Activated T-cell treated with anti-CD3 and anti-CD28 coated beads, Interleukin-2, amount 50 U/mL, for 4 hours (primary cell): Measurements from ENCODE around the gene C2orf49. TPM values are rescaled to one million over a fixed set of nuclear protein-coding genes. Genes with fewer than 3 reads are reported as not detected.

Experiments
- ATAC-seq, 2 donors: fragments of 200-7000 bp; cut with Tn5 transposase; one replicate each; pipeline ENCODE4 v1.10.0; 2021
- DNase-seq: peaks from one replicate; pipeline ENCODE4 v3.0.0-alpha.2; 2020
- H3K27me3 Mint-ChIP-seq: one replicate; pipeline ENCODE4 v1.8.0; 2021; ENCODE audit warnings: low read depth, mixed read lengths
- H3K36me3 Mint-ChIP-seq: one replicate; pipeline ENCODE4 v1.8.0; 2022; ENCODE audit warnings: mixed read lengths; ENCODE audit not compliant: insufficient read depth
- H3K4me1 Mint-ChIP-seq: one replicate; pipeline ENCODE4 v1.8.0; 2021; ENCODE audit warnings: low read depth, mixed read lengths
- H3K4me3 Mint-ChIP-seq: one replicate; pipeline ENCODE4 v1.8.0; 2021; ENCODE audit warnings: mild to moderate bottlenecking, moderate library complexity, mixed read lengths
- H3K9me3 Mint-ChIP-seq: one replicate; pipeline ENCODE4 v1.8.0; 2021; ENCODE audit warnings: mixed read lengths
- total RNA-seq, 3 donors: library from RNA; stranded (reverse); gene quantifications; one replicate each; pipeline ENCODE4 v1.2.1, GENCODE V29; 2021

C2orf49 gene
- total RNA-seq, 3 donors from 2014 or later, result 16.2 to 18.8 (median 18.1) TPM

DNA sequence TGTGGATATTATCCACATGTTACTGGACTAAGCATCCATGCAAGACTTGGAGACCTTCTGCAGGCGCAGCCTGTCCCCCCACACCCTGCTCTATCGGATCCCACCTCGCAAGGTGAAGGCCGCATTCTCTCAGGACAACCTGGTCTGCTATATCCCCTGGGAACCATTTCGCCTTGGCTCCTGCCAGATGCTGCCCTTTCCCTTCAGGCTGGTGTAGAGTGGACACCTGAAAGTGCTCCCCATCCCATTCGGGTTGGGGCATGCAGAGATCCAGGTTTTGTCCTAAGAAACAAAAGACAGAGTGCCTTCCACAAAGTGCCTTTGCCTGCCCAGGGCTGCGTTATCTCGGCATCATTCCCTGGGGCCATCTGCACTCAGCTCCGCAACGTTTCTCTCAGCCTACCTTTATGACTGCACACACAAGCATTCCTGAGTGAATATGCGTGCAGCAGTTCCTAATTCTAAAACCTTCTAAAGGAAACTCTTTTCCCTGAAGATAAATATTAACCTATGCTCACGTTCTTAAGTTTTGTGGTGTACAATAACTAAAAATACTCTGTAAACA, 41.0 kb downstream of the C2orf49 start:
- H3K9me3 Mint-ChIP-seq, result no peaks in the 10 kb centered on the region
- H3K4me3 Mint-ChIP-seq, result no peak overlapping the region
- no peak for DNase-seq
- ATAC-seq, result no peak
- H3K36me3 Mint-ChIP-seq, result no peaks in the 10 kb centered on the region
- H3K4me1 Mint-ChIP-seq, result peaks cover 12% of the 10 kb centered on the region
- no peaks in the 10 kb centered on the region for H3K27me3 Mint-ChIP-seq

DNA sequence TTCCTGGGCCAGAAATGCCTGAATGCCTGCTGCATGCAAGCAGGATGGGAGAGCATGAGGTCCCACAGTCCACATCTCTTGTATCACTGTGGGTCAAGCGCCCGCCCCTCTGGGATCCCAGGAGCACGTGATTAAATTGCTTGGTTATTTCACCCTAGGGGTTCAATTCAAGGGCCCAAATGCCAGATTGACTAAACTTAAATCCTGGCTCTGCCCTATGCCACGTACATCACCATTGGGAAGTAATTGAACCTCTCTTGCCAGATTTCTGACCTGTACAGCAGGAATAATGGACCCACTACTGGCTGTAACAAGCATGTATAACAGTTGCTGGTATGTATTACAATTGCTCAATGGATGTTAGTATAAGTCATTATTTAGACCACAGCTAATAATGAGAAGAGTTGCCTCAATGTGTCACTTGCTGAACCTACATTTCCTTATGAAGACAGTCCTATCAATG, 41.6 kb downstream of the C2orf49 start:
- H3K36me3 Mint-ChIP-seq, result no peaks in the 10 kb centered on the region
- H3K27me3 Mint-ChIP-seq, result no peaks in the 10 kb centered on the region

DNA sequence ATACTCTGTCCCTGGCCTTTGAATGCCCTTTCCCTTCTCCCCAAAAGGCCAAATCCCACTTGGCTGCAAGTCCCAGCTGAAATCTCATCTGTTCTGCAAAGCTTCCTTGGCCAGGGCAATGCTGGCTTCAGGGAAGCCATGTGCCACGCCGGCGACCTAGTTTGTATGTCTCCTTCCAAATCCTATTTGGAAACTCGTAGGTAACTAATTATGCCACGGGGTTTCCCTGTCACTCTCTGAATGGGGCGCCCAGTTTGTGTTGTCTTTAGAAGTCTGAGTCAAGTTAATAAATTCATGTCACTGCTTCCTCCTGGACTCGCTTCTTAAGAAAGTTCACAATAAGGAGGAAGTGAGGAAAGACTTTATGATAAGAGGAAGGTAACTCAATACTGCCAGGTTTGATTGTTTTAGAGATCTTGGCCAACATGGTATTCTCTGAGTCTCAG, 42.4 kb downstream of the C2orf49 start:
- H3K36me3 Mint-ChIP-seq, result no peaks in the 10 kb centered on the region
- H3K27me3 Mint-ChIP-seq, result no peaks in the 10 kb centered on the region
- DNase-seq, result no peak
- ATAC-seq, result no peak
- H3K9me3 Mint-ChIP-seq, result no peaks in the 10 kb centered on the region
- peaks cover 2% of the 10 kb centered on the region for H3K4me1 Mint-ChIP-seq
- H3K4me3 Mint-ChIP-seq, result no peak overlapping the region

More for the DNA sequence above, 41.6 kb downstream of the C2orf49 start:
- Mint-ChIP-seq H3K9me3 (no peaks in the 10 kb centered on the region), H3K4me1 (peaks cover 6% of the 10 kb centered on the region), H3K4me3 (no peak overlapping the region)
- DNase-seq (no peak), ATAC-seq (no peak)

DNA sequence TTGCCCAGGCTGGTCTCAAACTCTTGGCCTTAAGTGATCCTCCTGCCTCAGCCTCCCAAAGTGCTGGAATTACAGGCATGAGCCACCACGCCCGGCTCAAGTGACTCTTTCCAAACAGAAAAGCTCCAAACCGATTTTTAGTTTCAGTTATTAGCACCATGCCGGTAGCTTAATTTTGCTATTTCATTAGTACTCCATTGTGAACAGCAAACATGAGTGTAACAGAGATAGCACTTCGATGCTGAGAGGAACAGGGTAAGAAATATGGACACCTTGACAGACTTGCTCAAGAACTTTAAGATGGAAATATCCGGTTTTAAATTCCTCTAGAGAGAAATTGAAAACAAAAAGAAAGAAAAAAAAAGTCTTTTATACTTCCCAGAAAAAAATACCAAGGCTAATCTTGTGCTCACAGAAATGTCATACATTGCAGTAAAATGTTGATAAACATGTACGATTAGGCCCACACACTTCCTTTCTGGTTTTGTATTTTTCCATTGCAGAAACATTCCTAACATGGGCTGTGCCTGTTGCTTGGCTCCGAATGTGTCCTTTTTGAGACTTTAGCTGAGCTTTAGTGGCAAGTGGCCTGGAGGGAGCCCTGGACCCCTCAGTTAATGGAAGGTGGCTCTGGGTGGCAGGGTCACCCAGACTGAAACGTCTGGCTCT, 43.2 kb downstream of the C2orf49 start:
- no peak for ATAC-seq
- Mint-ChIP-seq H3K27me3 (no peaks in the 10 kb centered on the region), H3K4me3 (no peak overlapping the region), H3K9me3 (no peaks in the 10 kb centered on the region), H3K4me1 (peaks cover 2% of the 10 kb centered on the region), H3K36me3 (no peaks in the 10 kb centered on the region)
- no peak for DNase-seq

DNA sequence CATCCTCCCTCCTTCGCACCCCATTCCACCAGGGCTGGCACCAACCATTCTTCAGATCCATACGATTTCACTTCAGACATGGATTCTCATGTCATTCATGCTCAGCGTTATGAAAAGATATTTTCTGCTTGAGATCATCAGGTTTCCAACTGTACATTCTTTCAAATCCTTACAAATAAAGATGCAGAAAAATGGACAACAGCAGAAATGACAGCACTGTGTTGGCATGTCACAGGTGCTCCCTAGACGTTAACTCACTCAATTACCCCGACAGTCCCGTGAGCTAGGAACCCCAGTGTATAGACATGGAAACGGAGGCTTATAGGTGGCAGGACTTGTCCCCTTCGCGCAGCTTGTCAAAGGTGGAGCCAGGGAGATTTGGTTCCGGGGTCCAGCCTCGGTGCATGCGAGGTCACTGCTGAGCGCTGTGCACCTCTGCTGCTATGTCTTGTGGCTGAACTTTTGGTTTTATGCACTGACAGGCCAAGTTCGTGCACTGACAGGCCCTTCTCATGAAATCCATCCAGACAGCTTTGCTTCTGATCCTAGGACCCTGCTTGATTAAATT, 43.8 kb downstream of the C2orf49 start:
- H3K36me3 Mint-ChIP-seq, result peaks cover 3% of the 10 kb centered on the region

DNA sequence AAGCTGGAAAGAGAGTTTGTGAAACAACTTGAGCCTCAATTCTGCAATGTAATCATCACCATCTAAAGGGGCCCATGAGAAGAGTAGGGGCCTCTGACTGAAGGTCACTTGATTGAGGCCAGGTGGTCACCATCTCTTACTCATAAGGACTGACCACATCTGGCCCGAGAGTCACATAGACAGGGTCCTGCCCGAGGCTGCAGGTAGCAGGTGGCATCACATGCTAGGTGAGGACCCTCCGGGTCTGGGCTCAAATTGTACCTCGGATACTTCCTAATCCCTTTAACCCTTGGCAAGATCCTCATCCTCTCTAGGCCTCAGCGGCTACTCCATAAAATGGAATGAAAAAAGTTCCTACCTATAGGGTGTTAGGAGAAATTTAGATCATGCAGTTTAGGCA, 44.8 kb downstream of the C2orf49 start:
- DNase-seq, result no peak
- Mint-ChIP-seq H3K4me1 (peaks cover 2% of the 10 kb centered on the region), H3K9me3 (no peaks in the 10 kb centered on the region), H3K27me3 (no peaks in the 10 kb centered on the region), H3K4me3 (no peak overlapping the region), H3K36me3 (peaks cover 3% of the 10 kb centered on the region)
- ATAC-seq, result no peak

More for the DNA sequence above, 43.8 kb downstream of the C2orf49 start:
- peaks cover 2% of the 10 kb centered on the region for H3K4me1 Mint-ChIP-seq
- no peak overlapping the region for H3K4me3 Mint-ChIP-seq
- H3K9me3 Mint-ChIP-seq, result no peaks in the 10 kb centered on the region
- ATAC-seq, result no peak
- H3K27me3 Mint-ChIP-seq, result no peaks in the 10 kb centered on the region
- no peak for DNase-seq

DNA sequence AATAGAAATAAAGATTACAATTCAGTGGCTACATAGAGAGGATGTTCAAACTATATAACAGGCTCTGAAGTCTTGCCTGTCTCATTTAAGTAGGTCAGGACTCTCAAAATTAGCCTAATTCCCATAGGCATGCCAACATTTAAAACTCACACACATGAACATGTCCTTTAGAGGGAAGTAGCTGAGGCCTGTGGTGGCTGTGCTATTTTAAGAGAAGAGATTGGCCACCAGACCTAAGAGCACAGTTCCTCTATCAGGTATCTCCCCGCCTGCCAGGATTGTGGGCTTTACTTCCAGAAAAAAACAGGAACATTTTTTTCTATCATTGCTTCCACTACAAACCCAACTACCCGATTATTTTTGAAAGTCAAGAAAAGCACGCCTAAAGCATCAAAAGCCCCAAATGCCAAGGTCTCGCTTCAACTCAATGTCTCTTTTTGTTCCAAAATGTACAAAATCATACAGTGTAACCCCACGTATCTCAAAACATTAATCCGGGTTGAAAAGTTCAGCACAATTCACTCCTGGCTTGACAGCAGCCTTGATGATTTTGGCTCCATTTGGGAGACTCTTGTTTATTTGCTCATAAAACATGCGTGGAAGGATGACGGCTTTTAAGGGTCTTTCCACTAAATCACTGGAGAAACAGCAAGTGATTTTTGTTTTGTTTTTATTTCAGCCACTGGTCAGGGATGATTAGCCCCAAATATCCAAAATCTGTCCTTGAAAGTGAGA, 46.3 kb downstream of the C2orf49 start:
- no peaks in the 10 kb centered on the region for H3K9me3 Mint-ChIP-seq
- no peak overlapping the region for H3K4me3 Mint-ChIP-seq
- peaks cover 2% of the 10 kb centered on the region for H3K4me1 Mint-ChIP-seq
- no peak for DNase-seq
- H3K27me3 Mint-ChIP-seq, result no peaks in the 10 kb centered on the region
- H3K36me3 Mint-ChIP-seq, result peaks cover 3% of the 10 kb centered on the region
- no peak for ATAC-seq

DNA sequence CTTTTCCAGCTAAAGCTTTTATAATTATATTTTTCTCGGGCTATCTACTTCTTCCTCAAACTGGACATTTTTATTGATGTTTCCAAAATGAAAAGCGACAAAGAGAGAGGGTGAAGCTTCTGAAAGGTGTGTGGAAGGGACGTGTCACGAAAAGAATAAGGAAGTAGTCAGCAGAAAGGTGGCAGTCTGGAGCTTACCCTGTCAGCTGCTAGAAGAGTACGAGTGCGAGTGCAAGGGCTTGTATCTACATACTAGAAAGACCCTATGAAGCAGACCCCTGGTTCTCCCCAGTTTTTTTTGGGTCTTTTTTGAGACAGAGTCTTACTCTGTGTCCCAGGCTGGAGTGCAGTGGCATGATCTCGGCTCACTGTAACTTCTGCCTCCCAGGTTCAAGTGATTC, 46.9 kb downstream of the C2orf49 start:
- peaks cover 3% of the 10 kb centered on the region for H3K36me3 Mint-ChIP-seq

DNA sequence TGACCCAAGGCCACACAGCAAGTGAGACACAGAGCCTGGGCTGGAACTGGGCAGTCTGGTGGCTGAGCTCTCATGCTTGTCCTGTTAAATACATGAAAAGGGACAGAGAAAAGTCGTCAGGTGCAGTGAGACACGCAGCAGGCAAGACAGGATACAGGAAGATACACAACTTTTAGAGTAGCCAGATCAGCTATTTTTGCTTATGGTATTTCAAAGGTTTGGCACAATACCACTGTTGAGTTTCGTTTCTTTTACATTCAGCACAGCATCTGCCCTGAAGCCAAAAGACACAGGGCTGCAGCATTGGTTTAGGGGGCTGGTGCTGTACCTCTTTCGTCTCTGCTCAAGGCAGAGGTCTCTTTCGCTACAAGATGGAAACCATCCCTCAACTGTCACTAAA, 47.5 kb downstream of the C2orf49 start:
- no peaks in the 10 kb centered on the region for H3K9me3 Mint-ChIP-seq
- H3K4me1 Mint-ChIP-seq, result peaks cover 2% of the 10 kb centered on the region
- no peak for ATAC-seq
- no peaks in the 10 kb centered on the region for H3K27me3 Mint-ChIP-seq
- H3K36me3 Mint-ChIP-seq, result peaks cover 3% of the 10 kb centered on the region
- H3K4me3 Mint-ChIP-seq, result no peak overlapping the region
- no peak for DNase-seq

More for the DNA sequence above, 46.9 kb downstream of the C2orf49 start:
- Mint-ChIP-seq H3K4me1 (peaks cover 2% of the 10 kb centered on the region), H3K4me3 (no peak overlapping the region), H3K27me3 (no peaks in the 10 kb centered on the region), H3K9me3 (no peaks in the 10 kb centered on the region)
- ATAC-seq (no peak), DNase-seq (no peak)

DNA sequence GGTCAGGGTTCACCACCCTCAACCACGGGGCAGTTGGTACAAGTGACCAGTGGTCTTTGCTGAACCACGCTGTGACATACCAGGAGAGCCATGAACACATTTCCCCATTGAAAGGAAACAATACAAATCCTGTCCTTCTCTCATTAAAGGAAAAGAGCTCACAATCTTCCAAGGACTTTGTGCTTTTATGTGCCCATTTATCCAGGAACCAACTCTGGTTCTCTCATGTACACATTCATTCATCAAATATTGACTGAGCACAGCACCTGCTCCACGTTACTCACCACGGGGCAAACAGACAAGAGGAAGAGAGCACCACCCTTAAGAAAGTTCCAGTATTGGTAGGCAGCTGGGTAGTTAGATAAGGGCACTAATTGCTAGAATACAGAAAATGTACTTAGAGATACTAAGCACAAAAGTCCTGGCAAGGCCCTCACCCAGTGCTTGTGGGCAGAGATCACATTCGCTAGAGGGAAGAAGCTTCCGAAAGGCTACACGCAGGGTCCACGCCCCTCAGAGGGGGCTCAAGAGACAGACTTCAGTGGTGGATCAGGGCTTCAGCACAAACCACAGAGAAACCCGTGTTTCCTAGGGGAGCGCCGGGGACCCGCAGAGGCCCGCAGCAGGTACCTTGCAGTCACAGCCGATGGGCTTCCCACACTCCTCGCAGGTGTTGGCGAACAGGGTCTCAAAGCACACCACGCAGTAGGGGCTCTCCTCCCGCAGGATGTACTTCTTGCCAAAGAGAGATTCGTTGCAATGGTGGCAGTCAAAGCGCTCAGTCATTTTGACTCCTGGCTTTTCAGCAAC, 48.6 kb downstream of the C2orf49 start:
- no peak for DNase-seq
- Mint-ChIP-seq H3K27me3 (no peaks in the 10 kb centered on the region), H3K4me1 (peaks cover 1% of the 10 kb centered on the region), H3K9me3 (no peaks in the 10 kb centered on the region), H3K36me3 (peaks cover 3% of the 10 kb centered on the region), H3K4me3 (no peak overlapping the region)
- no peak for ATAC-seq

DNA sequence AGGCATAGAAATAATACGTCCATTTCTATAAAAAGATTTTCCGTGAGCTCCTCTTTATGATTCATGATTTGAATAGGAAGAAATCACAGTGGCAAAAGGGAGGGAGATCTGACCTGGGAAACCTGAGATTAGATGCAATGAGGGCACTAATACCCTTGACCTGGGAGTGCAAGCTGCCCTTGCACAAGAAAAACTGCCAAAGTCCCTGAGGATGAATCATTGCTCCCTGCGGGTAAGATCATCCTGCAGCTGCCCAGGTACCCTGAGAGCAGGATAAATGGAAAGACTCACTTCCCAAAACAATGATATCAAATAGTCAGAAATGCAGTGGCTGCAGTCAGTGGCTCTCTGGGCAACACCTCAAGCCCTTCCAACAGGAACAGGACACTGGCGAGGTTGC, 49.9 kb downstream of the C2orf49 start:
- H3K9me3 Mint-ChIP-seq, result no peaks in the 10 kb centered on the region
- DNase-seq, result no peak
- no peaks in the 10 kb centered on the region for H3K4me1 Mint-ChIP-seq
- H3K27me3 Mint-ChIP-seq, result no peaks in the 10 kb centered on the region
- no peak overlapping the region for H3K4me3 Mint-ChIP-seq
- no peak for ATAC-seq
- peaks cover 3% of the 10 kb centered on the region for H3K36me3 Mint-ChIP-seq

DNA sequence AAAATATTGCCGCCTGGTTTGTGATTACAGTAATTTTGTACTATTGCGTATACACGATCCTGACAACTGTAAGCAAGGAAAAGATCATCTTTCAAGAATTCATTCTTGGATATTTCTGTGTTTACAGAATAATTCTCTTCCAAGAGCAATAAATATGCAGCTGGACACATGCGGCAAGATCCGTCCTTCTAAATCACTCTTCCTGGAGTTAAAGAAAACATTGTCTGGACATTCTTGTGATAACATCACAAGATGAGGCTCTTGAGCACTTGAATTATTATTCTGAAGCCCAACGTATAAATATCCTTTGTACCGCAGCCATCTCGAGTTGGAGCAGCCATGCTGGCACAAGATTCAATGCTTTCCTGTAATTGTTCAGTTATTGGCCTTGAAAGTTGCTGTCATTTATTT, 51.6 kb downstream of the C2orf49 start:
- Mint-ChIP-seq H3K9me3 (no peaks in the 10 kb centered on the region), H3K27me3 (no peaks in the 10 kb centered on the region), H3K4me1 (no peaks in the 10 kb centered on the region), H3K4me3 (no peak overlapping the region), H3K36me3 (peaks cover 3% of the 10 kb centered on the region)
- no peak for DNase-seq
- no peak for ATAC-seq

DNA sequence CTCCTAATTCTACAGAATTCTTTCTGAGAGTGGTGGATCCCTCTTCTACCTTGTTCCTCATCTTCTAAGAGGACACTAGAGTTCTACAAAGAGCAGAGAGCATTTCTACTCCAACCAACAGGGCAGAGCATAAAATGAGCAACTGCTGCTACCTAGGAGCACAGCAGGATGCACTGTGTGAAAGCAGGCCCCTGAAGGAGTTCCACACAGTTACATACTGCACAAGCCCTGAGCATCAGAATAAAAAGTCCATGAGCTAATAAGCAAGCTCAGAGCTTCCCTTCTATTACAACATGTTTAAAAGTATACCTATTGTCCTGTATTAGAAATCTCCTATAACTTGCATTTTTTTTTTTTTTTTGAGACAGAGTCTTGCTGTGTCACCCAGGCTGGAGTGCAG, 53.1 kb downstream of the C2orf49 start:
- H3K27me3 Mint-ChIP-seq, result peaks cover 3% of the 10 kb centered on the region
- H3K36me3 Mint-ChIP-seq, result peaks cover 3% of the 10 kb centered on the region
- ATAC-seq (no peak), DNase-seq (no peak)
- no peak overlapping the region for H3K4me3 Mint-ChIP-seq
- H3K4me1 Mint-ChIP-seq, result no peaks in the 10 kb centered on the region
- H3K9me3 Mint-ChIP-seq, result no peaks in the 10 kb centered on the region

DNA sequence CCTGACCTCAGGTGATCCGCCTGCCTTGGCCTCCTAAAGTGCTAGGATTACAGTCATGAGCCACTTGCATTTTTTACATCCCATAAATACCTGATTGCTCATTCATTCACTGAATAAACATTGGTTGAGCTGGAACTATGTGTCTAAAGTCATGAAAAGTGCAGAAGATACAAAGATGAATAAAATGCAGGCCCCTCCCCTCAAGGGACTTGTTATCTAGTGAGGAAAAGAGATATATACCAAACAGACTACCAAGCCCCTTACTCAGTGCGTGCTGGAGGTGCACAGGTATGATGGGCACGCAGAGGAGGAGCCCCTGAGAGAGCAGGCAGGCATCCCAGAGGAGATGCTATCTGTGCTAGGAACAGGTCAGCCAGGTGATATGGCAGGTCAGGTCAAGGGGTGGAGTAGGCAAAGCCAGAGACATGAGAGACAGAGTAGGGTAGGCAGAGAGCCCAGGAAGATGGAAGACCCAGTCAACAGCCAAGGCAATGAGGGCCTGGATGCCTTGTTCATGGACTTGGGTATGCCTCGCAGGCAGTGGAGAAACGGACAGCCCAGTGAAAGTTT, 53.8 kb downstream of the C2orf49 start:
- no peak for ATAC-seq
- H3K36me3 Mint-ChIP-seq, result no peaks in the 10 kb centered on the region

More for the DNA sequence above, 53.8 kb downstream of the C2orf49 start:
- DNase-seq, result no peak
- no peaks in the 10 kb centered on the region for H3K9me3 Mint-ChIP-seq
- peaks cover 9% of the 10 kb centered on the region for H3K27me3 Mint-ChIP-seq
- no peak overlapping the region for H3K4me3 Mint-ChIP-seq
- H3K4me1 Mint-ChIP-seq, result no peaks in the 10 kb centered on the region
